Measurements from ENCODE around the gene SMAD6. TPM values are rescaled to one million over a fixed set of nuclear protein-coding genes. Genes with fewer than 3 reads are reported as not detected.

Gene SMAD6
- total and polyA plus RNA-seq, 2 experiments from 2014 or later, result 1.6 to 15.7 TPM

DNA sequence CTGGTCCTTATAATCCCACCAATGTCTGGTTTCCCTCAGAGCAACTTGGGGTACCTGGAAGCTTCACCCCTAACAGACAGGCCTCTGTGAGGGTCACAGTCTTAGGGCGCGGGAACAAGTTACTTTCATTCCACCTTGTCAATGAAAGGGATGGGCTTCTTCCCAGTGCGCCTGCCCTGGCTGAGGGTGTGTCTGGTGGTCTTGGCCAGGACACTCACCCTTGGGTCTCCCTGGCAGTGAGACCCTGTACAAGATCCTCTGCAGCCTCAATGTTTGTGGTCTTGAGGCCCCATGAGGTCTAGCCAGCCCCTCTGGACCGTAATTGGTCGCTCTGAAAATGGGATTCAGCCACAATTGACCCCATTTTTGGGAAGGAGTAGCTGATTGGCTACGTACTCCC lies 40.2 kb downstream of the SMAD6 start (continued):
- TF ChIP-seq, protein P1, sequence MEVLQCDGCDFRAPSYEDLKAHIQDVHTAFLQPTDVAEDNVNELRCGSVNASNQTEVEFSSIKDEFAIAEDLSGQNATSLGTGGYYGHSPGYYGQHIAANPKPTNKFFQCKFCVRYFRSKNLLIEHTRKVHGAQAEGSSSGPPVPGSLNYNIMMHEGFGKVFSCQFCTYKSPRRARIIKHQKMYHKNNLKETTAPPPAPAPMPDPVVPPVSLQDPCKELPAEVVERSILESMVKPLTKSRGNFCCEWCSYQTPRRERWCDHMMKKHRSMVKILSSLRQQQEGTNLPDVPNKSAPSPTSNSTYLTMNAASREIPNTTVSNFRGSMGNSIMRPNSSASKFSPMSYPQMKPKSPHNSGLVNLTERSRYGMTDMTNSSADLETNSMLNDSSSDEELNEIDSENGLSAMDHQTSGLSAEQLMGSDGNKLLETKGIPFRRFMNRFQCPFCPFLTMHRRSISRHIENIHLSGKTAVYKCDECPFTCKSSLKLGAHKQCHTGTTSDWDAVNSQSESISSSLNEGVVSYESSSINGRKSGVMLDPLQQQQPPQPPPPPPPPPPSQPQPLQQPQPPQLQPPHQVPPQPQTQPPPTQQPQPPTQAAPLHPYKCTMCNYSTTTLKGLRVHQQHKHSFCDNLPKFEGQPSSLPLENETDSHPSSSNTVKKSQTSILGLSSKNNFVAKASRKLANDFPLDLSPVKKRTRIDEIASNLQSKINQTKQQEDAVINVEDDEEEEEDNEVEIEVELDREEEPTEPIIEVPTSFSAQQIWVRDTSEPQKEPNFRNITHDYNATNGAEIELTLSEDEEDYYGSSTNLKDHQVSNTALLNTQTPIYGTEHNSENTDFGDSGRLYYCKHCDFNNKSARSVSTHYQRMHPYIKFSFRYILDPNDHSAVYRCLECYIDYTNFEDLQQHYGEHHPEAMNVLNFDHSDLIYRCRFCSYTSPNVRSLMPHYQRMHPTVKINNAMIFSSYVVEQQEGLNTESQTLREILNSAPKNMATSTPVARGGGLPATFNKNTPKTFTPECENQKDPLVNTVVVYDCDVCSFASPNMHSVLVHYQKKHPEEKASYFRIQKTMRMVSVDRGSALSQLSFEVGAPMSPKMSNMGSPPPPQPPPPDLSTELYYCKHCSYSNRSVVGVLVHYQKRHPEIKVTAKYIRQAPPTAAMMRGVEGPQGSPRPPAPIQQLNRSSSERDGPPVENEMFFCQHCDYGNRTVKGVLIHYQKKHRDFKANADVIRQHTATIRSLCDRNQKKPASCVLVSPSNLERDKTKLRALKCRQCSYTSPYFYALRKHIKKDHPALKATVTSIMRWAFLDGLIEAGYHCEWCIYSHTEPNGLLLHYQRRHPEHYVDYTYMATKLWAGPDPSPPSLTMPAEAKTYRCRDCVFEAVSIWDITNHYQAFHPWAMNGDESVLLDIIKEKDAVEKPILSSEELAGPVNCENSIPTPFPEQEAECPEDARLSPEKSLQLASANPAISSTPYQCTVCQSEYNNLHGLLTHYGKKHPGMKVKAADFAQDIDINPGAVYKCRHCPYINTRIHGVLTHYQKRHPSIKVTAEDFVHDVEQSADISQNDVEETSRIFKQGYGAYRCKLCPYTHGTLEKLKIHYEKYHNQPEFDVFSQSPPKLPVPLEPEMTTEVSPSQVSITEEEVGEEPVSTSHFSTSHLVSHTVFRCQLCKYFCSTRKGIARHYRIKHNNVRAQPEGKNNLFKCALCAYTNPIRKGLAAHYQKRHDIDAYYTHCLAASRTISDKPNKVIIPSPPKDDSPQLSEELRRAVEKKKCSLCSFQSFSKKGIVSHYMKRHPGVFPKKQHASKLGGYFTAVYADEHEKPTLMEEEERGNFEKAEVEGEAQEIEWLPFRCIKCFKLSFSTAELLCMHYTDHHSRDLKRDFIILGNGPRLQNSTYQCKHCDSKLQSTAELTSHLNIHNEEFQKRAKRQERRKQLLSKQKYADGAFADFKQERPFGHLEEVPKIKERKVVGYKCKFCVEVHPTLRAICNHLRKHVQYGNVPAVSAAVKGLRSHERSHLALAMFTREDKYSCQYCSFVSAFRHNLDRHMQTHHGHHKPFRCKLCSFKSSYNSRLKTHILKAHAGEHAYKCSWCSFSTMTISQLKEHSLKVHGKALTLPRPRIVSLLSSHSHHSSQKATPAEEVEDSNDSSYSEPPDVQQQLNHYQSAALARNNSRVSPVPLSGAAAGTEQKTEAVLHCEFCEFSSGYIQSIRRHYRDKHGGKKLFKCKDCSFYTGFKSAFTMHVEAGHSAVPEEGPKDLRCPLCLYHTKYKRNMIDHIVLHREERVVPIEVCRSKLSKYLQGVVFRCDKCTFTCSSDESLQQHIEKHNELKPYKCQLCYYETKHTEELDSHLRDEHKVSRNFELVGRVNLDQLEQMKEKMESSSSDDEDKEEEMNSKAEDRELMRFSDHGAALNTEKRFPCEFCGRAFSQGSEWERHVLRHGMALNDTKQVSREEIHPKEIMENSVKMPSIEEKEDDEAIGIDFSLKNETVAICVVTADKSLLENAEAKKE (CRISPR knock-in tag; IDR thresholded peaks at IDR 0.05), result no peak
- no peak for TF ChIP-seq EZH2phosphoT487 (IDR thresholded peaks at IDR 0.05; ENCODE audit: unreplicated experiment)
- TF ChIP-seq JUNB (IDR thresholded peaks at IDR 0.05; ENCODE audit: unreplicated experiment), result no peak
- TF ChIP-seq STAT1 (IDR thresholded peaks at IDR 0.05; ENCODE audit: unreplicated experiment), result no peak
- no peak for TF ChIP-seq NANOG (IDR thresholded peaks at IDR 0.05; ENCODE audit: borderline replicate concordance)
- TF ChIP-seq, protein P2, sequence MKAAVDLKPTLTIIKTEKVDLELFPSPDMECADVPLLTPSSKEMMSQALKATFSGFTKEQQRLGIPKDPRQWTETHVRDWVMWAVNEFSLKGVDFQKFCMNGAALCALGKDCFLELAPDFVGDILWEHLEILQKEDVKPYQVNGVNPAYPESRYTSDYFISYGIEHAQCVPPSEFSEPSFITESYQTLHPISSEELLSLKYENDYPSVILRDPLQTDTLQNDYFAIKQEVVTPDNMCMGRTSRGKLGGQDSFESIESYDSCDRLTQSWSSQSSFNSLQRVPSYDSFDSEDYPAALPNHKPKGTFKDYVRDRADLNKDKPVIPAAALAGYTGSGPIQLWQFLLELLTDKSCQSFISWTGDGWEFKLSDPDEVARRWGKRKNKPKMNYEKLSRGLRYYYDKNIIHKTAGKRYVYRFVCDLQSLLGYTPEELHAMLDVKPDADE (IDR thresholded peaks at IDR 0.05), result no peak
- TF ChIP-seq EZH2 (IDR thresholded peaks at IDR 0.05; ENCODE audit: low read depth, unreplicated experiment), result no peak
- TF ChIP-seq, protein P3, sequence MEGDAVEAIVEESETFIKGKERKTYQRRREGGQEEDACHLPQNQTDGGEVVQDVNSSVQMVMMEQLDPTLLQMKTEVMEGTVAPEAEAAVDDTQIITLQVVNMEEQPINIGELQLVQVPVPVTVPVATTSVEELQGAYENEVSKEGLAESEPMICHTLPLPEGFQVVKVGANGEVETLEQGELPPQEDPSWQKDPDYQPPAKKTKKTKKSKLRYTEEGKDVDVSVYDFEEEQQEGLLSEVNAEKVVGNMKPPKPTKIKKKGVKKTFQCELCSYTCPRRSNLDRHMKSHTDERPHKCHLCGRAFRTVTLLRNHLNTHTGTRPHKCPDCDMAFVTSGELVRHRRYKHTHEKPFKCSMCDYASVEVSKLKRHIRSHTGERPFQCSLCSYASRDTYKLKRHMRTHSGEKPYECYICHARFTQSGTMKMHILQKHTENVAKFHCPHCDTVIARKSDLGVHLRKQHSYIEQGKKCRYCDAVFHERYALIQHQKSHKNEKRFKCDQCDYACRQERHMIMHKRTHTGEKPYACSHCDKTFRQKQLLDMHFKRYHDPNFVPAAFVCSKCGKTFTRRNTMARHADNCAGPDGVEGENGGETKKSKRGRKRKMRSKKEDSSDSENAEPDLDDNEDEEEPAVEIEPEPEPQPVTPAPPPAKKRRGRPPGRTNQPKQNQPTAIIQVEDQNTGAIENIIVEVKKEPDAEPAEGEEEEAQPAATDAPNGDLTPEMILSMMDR (conservative IDR thresholded peaks at IDR 0.05; ENCODE audit: low read depth in 2 of 2), result no peak
- no peak for TF ChIP-seq CREB1 (CRISPR knock-in tag; IDR thresholded peaks at IDR 0.05; ENCODE audit: low read depth)
- no peak for TF ChIP-seq ZNF331 (CRISPR knock-in tag; IDR thresholded peaks at IDR 0.05; ENCODE audit: low read depth)
- no peak for TF ChIP-seq ZNF114 (CRISPR knock-in tag; IDR thresholded peaks at IDR 0.05)
